Cerebellar cortex (tissue), 1 donor: Measurements from ENCODE around the gene POLR2J3.
A peak's percentile ranks its signal among the peaks of the same experiment; 100 is the strongest.
"Not testable (repeated sequence)": the region's sequence is repeated elsewhere in the genome, so short reads cannot be mapped to it uniquely, and the experiment has no call there.

Experiments
- DNase-seq: peaks from one replicate; pipeline ENCODE4 v3.0.0-alpha.2; 2015; ENCODE audit warnings: low spot score

POLR2J3 gene

GRCh38 chr7:102572261-102573239 lies at the start of gene POLR2J3:
Gene POLR2J3, minus strand, starts transcription at chr7:102572583. Its CDS starts 62 bp downstream, at chr7:102572521.
- peak; percentile 85 for DNase-seq

GRCh38 chr7:102618122-102618521 lies 45.7 kb upstream of the POLR2J3 start:
- DNase-seq = not testable (repeated sequence)

- DNase-seq = peak; percentile 2
These were observed 44.2 kb upstream of the POLR2J3 start, which contains the start of gene RASA4 for GRCh38 chr7:102616507-102617125. Gene RASA4, minus strand, starts transcription at chr7:102616756. Its CDS starts 67 bp downstream, at chr7:102616689.

DNA sequence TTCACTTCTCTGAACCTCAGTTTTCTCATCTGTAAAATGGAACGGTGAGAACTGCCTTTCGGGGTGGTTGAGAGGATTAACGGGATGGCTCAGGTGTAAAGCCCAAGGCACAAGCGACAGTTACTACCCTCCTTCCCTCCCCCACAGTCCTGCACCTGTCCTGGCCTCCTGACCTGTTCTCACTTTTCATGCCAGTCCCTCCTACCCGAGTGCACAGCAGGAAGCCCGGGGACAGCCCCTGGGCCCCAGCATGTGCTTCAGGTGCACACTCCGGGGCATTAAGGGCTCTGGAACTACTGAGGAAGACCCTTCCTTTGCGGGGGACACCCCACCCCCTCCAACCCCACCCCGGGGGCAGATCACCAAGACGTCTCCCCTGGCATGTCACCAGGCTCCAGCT lies 43.5 kb upstream of the POLR2J3 start:
- not testable (repeated sequence) for DNase-seq

DNA sequence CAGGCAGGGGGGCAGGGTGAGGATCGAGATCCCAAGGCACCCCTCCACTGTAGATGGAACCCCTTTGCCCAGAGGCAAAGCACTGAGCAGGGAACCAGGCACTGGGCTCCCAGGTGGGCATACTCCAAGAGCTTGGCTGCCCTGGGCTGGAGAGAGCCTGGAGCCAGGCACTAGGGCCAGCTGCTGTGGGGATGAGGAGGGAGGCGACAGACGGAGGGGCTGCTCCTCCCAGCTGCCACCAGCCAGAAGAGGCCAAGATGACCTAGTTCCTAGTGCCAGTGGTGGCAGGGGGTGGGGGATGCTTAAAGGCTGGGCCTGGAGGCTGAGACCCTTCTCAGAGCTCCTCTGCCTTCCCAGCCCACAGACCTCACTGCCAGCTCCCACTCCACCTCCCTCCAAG lies 42.5 kb upstream of the POLR2J3 start:
- DNase-seq = not testable (repeated sequence)

DNA sequence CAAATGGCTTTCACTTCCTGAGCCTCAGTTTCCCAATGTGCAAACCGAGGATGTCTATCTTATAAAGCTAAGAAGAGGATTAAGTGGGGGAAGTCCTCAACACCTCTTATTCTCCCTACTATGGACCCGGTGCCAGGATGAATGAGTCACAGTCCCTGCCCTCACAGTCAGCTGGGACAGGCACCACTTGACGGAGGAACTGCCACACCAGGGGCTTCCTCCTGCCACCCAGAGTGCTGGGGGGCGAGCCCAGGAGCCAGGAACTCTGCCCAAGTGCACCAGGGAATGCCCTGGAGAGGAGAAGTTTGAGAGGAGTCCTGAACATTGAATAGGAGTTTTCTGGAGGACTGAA lies 41.9 kb upstream of the POLR2J3 start:
- DNase-seq = not testable (repeated sequence)

GRCh38 chr7:102613575-102614345 lies 41.4 kb upstream of the POLR2J3 start:
- not testable (repeated sequence) for DNase-seq

DNA sequence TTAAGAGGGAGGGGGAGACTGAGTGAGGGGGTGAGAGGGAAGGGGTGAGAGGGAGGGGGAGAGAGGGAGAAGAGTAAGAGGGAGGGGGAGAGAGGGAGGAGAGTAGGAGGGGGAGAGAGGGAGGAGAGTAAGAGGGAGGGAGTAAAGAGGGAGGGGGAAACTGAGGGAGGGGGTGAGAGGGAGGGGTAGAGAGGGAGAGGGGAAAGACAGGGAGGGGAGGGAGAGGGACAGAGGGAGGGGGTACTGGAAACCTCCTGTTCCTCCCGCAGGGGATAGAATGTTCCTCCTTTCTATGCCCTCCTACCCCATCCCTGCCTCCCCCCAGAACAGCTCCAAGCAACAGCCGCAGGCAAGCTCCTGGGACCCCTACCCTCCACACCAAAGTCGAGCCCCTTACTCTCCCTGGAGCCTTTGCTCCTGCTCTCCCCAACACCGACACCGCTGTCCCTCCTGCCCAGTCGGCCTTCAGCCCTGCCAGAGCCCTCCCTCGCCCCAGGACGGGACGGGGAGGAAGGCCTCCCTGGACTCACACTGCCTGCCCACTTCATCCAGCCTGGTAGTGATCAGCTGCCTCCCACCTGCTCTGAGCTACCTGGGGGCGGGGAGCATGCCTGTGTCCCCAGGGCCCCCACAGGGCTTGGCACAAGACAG lies 39.4 kb upstream of the POLR2J3 start:
- DNase-seq = peak; percentile 9

- DNase-seq = not testable (repeated sequence)
These were observed 38.8 kb upstream of the POLR2J3 start for GRCh38 chr7:102611013-102611674.

DNA sequence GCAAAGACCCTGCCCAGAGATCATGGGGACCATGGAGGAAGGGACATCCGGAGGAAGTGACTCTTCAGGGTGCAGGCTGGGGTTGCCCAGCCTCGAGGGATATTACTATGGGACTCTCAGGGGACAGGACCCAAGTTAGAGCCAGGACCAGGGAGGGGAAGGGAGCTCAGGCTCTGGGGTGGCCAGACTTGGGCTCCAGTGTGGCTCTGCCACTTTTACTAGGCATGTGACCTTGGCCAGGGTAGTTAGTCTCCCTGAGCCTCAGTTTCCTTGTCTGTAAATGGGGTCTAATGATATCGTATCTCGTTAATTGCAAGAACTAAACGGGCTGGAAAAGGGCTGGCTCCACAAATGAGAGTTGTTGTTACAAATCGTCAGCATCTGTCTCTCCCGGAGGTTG lies 38.1 kb upstream of the POLR2J3 start:
- DNase-seq = not testable (repeated sequence)

DNA sequence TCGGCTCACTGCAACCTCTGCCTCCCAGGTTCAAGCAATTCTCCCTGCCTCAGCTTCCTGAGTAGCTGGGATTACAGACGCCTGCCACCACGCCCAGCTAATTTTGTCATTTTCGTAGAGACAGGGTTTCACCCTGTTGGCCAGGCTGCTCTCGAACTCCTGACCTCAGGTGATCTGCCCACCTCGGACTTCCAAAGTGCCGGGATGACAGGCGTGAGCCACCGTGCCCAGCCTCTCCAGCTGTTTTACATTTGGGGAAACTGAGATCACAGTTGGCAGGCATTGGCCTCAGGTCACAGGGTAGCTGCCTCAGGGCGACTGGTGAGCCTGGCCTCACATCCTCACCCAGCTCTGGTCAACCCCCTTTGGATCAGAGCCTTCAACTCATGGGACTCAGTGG lies 37.4 kb upstream of the POLR2J3 start:
- not testable (repeated sequence) for DNase-seq

GRCh38 chr7:102606848-102607247 lies 34.5 kb upstream of the POLR2J3 start:
- DNase-seq = not testable (repeated sequence)

GRCh38 chr7:102604431-102605145 lies 32.2 kb upstream of the POLR2J3 start:
- DNase-seq = not testable (repeated sequence)

- DNase-seq = not testable (repeated sequence)
These were observed 29.9 kb upstream of the POLR2J3 start for GRCh38 chr7:102602317-102602716.

DNA sequence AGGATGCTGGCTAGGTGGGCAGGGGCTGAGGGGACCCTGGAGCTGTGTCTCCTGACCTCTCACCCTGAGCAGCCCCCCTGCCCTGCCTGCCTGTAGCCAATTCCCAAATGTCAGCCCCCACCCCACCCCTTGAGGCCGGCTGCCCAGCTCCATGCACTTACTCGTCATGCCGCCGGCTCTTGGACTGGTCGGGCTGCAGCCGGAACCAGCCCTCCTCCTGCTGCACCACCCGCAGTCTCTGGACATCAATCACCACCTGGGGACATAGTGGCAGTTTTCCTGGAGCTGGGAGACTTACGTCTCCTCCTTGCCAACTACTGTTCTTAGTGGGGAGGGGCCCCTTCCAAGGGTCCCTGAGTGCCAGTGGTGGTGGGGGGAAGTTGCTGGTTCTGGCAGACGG lies 27.3 kb upstream of the POLR2J3 start:
- DNase-seq = not testable (repeated sequence)

GRCh38 chr7:102596036-102596435 lies 23.7 kb upstream of the POLR2J3 start:
- not testable (repeated sequence) for DNase-seq

DNA sequence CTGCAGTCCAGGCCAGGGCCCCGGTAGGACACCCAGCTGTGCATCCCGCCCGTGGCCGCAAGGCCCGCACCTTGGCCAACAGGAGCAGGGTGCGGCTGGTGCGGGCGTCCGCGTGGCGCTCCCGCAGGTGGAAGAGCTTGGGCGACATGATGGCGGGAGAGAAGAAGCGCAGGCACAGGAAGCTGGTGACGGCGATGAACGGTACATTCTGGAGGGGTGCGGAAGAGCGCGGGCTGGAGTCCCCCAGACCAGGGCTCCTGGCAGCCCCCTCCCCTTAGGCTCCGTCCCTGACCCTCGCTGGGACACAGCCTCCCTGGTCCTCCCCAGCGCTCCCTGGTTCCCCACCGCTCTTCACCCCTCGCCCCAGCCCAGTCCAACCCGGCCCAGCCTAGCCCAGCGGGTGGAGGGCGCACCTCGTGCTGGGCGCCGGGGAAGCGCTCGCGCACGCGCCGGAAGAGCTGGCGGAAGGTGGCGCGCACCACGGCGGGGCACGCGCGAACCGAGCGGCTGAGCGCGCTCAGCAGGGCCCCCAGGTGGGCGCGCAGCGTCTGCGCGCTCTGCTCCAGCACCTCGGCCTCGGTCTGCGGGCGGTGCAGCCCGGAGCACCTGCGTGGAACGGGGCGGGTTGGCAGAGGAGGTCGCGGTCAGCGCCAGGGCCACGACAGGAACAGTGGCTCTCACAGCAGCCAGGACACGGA lies 21.4 kb upstream of the POLR2J3 start:
- not testable (repeated sequence) for DNase-seq

DNA sequence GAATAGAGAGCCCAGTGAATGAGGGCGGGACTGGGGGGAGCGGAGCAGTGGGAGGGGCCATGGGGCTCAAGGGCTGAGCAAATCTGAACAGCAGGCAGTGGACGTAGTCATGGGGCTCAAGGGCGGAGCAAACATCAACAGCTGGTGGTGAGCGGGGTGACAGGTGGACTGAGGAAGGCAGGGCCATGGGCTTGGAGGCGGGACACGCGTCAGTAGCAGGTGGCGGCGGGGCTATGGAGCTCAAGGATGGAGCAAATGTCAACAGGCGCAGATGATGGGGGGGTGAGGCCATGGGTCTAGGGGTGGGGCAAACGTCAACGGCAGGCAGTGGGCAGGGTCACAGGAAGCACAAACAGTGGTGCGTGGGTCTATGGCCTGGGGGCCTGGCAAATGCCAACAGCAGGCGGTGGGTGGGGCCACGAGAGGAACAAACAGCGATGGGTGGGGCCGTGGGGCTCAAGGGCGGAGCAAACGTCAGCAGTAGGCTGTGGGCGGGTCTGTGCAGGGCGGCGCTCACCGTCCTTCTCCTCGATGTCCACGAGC lies 20.2 kb upstream of the POLR2J3 start:
- not testable (repeated sequence) for DNase-seq

- not testable (repeated sequence) for DNase-seq
These were observed 17.5 kb upstream of the POLR2J3 start for GRCh38 chr7:102589857-102590256.
